GM12864 (cell line): ENCODE measurements around the gene YWHAG.
"Not testable (repeated sequence)": the region's sequence is repeated elsewhere in the genome, so short reads cannot be mapped to it uniquely, and the experiment has no call there.

Source experiments
- DNase-seq: peaks from one replicate; pipeline ENCODE4 v3.0.0-alpha.2; 2011; ENCODE audit warnings: low read depth
- H3K4me3 ChIP-seq: 2 replicates; pipeline ENCODE4 v1.5.1; 2011; ENCODE audit warnings: mild to moderate bottlenecking, low read depth, low read length, control low read depth
- CTCF ChIP-seq: IDR thresholded peaks from 2 replicates; pipeline ENCODE4 v1.5.1; 2011; ENCODE audit warnings: low read depth, mild to moderate bottlenecking, moderate library complexity, low read length, control low read depth, inconsistent platforms; ENCODE audit errors: missing control alignments

Gene YWHAG

GRCh38 chr7:76392531-76393115 lies 33.8 kb upstream of the YWHAG start:
- no peak for DNase-seq
- no peak for TF ChIP-seq CTCF
- H3K4me3 ChIP-seq = peak overlapping the region; percentile 36

GRCh38 chr7:76390092-76390491 lies 31.3 kb upstream of the YWHAG start:
- DNase-seq = no peak
- TF ChIP-seq CTCF = no peak
- H3K4me3 ChIP-seq = no peak overlapping the region

- DNase-seq, H3K4me3 ChIP-seq: not testable (repeated sequence)
Observed at GRCh38 chr7:76387789-76388188, 29.0 kb upstream of the YWHAG start.

GRCh38 chr7:76386691-76387260 lies 28.0 kb upstream of the YWHAG start:
- no peak for TF ChIP-seq CTCF
- no peak for DNase-seq
- no peak overlapping the region for H3K4me3 ChIP-seq

- no peak for TF ChIP-seq CTCF
- DNase-seq = no peak
Observed at GRCh38 chr7:76383089-76383944, 24.5 kb upstream of the YWHAG start.

GRCh38 chr7:76381814-76382213 lies 23.0 kb upstream of the YWHAG start:
- H3K4me3 ChIP-seq = no peak overlapping the region
- no peak for DNase-seq
- TF ChIP-seq CTCF = no peak

More at GRCh38 chr7:76383089-76383944, 24.5 kb upstream of the YWHAG start:
- no peak overlapping the region for H3K4me3 ChIP-seq

GRCh38 chr7:76380623-76380966 lies 21.8 kb upstream of the YWHAG start:
- TF ChIP-seq CTCF = no peak
- no peak for DNase-seq
- H3K4me3 ChIP-seq = no peak overlapping the region; the same call in 1 of the 2 replicates
